ENCODE results near the gene RSRC1.
"Not testable (repeated sequence)": the region's sequence is repeated elsewhere in the genome, so short reads cannot be mapped to it uniquely, and the experiment has no call there.

Gene RSRC1, protein sequence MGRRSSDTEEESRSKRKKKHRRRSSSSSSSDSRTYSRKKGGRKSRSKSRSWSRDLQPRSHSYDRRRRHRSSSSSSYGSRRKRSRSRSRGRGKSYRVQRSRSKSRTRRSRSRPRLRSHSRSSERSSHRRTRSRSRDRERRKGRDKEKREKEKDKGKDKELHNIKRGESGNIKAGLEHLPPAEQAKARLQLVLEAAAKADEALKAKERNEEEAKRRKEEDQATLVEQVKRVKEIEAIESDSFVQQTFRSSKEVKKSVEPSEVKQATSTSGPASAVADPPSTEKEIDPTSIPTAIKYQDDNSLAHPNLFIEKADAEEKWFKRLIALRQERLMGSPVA

DNA sequence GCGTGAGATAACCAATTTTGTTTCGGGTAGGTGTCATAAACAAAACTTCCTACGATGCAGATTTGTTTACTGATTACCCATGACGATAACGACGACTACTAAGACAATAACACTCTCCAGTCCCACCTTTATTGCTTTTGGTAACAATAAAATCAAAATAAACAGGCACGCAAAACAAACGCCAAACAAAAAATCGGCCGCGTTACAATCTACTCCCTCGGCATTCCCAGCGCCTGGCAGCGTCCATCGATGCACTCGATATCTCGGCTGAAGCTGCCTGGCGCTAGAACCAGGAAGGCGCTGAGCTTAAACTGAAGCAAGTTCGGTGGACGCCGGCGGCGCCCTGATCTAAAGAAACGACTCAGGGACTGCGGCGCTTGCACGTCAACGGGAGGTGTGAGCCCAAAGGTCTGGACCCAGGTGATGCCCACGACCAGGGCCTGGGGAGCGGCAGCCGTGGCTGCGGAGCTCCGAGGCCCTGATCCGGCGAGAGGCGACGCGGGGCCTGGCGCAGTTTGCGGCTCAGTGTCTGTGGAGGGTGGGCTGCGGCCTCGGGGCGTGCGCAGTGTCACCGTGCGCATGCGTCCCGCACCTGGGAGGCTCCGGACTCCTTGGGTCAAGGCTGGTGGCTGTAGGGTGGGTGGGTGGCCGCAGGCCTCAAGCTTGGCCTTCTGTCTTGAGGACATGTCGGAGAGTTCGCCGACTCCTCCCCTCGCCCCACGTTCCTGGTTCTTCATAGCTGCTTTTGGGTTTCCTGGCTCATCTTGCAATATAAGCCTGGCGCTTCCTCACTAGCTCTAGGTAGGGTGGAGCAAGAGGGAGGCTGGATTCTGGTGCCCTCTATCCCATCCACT is at the start of gene RSRC1:
Gene RSRC1, plus strand, starts transcription at position 286 of the 854 bp plus-strand sequence. CDS start 12,016 bp downstream, outside the sequence.
- H3K36me3 ChIP-seq (ENCODE audit: insufficient read depth, low read length): no peaks in the 10 kb centered on the region
- H3K4me1 ChIP-seq (ENCODE audit: control insufficient read depth, insufficient read depth, low read length, unreplicated experiment): peaks cover 11% of the 10 kb centered on the region
- H3K27ac ChIP-seq (ENCODE audit: low read depth, low read length): peak within 1 kb of the TSS; percentile 63
- H3K27me3 ChIP-seq (ENCODE audit: insufficient read depth, low read length): no peaks in the 10 kb centered on the region
- peak within 1 kb of the TSS; percentile 99 for H2AFZ ChIP-seq (ENCODE audit: low read length, unreplicated experiment)
- H3K4me3 ChIP-seq (ENCODE audit: low read depth, low read length): peak within 1 kb of the TSS; percentile 99
- H3K79me2 ChIP-seq (ENCODE audit: control insufficient read depth, insufficient read depth, low read length, unreplicated experiment): peaks cover 46% of the 10 kb centered on the region

GRCh38 chr3:158065574-158065973 is 44.3 kb upstream of the RSRC1 start:
- not testable (repeated sequence) for H3K27ac ChIP-seq (ENCODE audit: low read depth, low read length); H3K79me2 ChIP-seq (ENCODE audit: control insufficient read depth, insufficient read depth, low read length, unreplicated experiment); H3K27me3 ChIP-seq (ENCODE audit: insufficient read depth, low read length); H3K36me3 ChIP-seq (ENCODE audit: insufficient read depth, low read length); H2AFZ ChIP-seq (ENCODE audit: low read length, unreplicated experiment); H3K4me3 ChIP-seq (ENCODE audit: low read depth, low read length); H3K4me1 ChIP-seq (ENCODE audit: control insufficient read depth, insufficient read depth, low read length, unreplicated experiment)

- H3K27me3 ChIP-seq (ENCODE audit: insufficient read depth, low read length): no peaks in the 10 kb centered on the region
- H2AFZ ChIP-seq (ENCODE audit: low read length, unreplicated experiment): no peak overlapping the region
- no peak overlapping the region for H3K4me3 ChIP-seq (ENCODE audit: low read depth, low read length)
- no peaks in the 10 kb centered on the region for H3K4me1 ChIP-seq (ENCODE audit: control insufficient read depth, insufficient read depth, low read length, unreplicated experiment)
- no peak overlapping the region for H3K27ac ChIP-seq (ENCODE audit: low read depth, low read length)
- H3K79me2 ChIP-seq (ENCODE audit: control insufficient read depth, insufficient read depth, low read length, unreplicated experiment): no peaks in the 10 kb centered on the region
- no peaks in the 10 kb centered on the region for H3K36me3 ChIP-seq (ENCODE audit: insufficient read depth, low read length)
Observed at GRCh38 chr3:158072790-158073189, 37.1 kb upstream of the RSRC1 start.

GRCh38 chr3:158074591-158074990 is 35.3 kb upstream of the RSRC1 start:
- H3K79me2 ChIP-seq (ENCODE audit: control insufficient read depth, insufficient read depth, low read length, unreplicated experiment): no peaks in the 10 kb centered on the region
- H2AFZ ChIP-seq (ENCODE audit: low read length, unreplicated experiment): no peak overlapping the region
- H3K4me1 ChIP-seq (ENCODE audit: control insufficient read depth, insufficient read depth, low read length, unreplicated experiment): no peaks in the 10 kb centered on the region
- H3K27ac ChIP-seq (ENCODE audit: low read depth, low read length): no peak overlapping the region
- no peak overlapping the region for H3K4me3 ChIP-seq (ENCODE audit: low read depth, low read length)
- H3K36me3 ChIP-seq (ENCODE audit: insufficient read depth, low read length): no peaks in the 10 kb centered on the region
- H3K27me3 ChIP-seq (ENCODE audit: insufficient read depth, low read length): no peaks in the 10 kb centered on the region

- Histone ChIP-seq H3K36me3 (ENCODE audit: insufficient read depth, low read length) (no peaks in the 10 kb centered on the region), H2AFZ (ENCODE audit: low read length, unreplicated experiment) (no peak overlapping the region), H3K4me1 (ENCODE audit: control insufficient read depth, insufficient read depth, low read length, unreplicated experiment) (no peaks in the 10 kb centered on the region), H3K27ac (ENCODE audit: low read depth, low read length) (no peak overlapping the region), H3K4me3 (ENCODE audit: low read depth, low read length) (no peak overlapping the region), H3K27me3 (ENCODE audit: insufficient read depth, low read length) (no peaks in the 10 kb centered on the region), H3K79me2 (ENCODE audit: control insufficient read depth, insufficient read depth, low read length, unreplicated experiment) (no peaks in the 10 kb centered on the region)
Observed at GRCh38 chr3:158079599-158079998, 30.3 kb upstream of the RSRC1 start.

DNA sequence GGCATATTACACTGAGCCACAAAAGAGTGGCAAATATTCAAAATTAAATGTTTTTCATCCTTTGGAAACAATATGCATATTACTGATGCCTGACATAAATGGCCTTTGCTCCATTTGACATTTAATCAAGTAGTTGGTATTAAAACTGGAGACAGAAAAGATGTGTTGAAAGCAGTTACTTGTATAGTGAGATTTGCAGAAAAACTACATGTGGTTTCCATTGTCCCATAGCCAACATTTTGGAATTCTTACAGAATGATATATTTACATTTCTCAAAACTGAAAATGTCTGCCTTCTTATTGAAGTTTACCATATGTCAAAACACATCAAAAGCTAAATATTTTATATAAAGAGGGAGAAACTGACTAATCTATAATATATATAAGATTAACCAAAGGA is 25.2 kb upstream of the RSRC1 start:
- Histone ChIP-seq H3K4me1 (ENCODE audit: control insufficient read depth, insufficient read depth, low read length, unreplicated experiment) (no peaks in the 10 kb centered on the region), H2AFZ (ENCODE audit: low read length, unreplicated experiment) (no peak overlapping the region)

GRCh38 chr3:158085358-158085757 is 24.5 kb upstream of the RSRC1 start:
- no peaks in the 10 kb centered on the region for H3K79me2 ChIP-seq (ENCODE audit: control insufficient read depth, insufficient read depth, low read length, unreplicated experiment)
- no peak overlapping the region for H3K27ac ChIP-seq (ENCODE audit: low read depth, low read length)
- no peaks in the 10 kb centered on the region for H3K27me3 ChIP-seq (ENCODE audit: insufficient read depth, low read length)
- no peak overlapping the region for H2AFZ ChIP-seq (ENCODE audit: low read length, unreplicated experiment)
- no peaks in the 10 kb centered on the region for H3K36me3 ChIP-seq (ENCODE audit: insufficient read depth, low read length)
- H3K4me1 ChIP-seq (ENCODE audit: control insufficient read depth, insufficient read depth, low read length, unreplicated experiment): no peaks in the 10 kb centered on the region
- no peak overlapping the region for H3K4me3 ChIP-seq (ENCODE audit: low read depth, low read length)

More for the DNA sequence above, 25.2 kb upstream of the RSRC1 start:
- Histone ChIP-seq H3K79me2 (ENCODE audit: control insufficient read depth, insufficient read depth, low read length, unreplicated experiment) (no peaks in the 10 kb centered on the region), H3K4me3 (ENCODE audit: low read depth, low read length) (no peak overlapping the region), H3K27ac (ENCODE audit: low read depth, low read length) (no peak overlapping the region), H3K36me3 (ENCODE audit: insufficient read depth, low read length) (no peaks in the 10 kb centered on the region), H3K27me3 (ENCODE audit: insufficient read depth, low read length) (no peaks in the 10 kb centered on the region)

GRCh38 chr3:158085931-158086330 is 24.0 kb upstream of the RSRC1 start:
- no peak overlapping the region for H2AFZ ChIP-seq (ENCODE audit: low read length, unreplicated experiment)
- no peak overlapping the region for H3K4me3 ChIP-seq (ENCODE audit: low read depth, low read length)
- H3K36me3 ChIP-seq (ENCODE audit: insufficient read depth, low read length): no peaks in the 10 kb centered on the region
- no peaks in the 10 kb centered on the region for H3K4me1 ChIP-seq (ENCODE audit: control insufficient read depth, insufficient read depth, low read length, unreplicated experiment)
- no peaks in the 10 kb centered on the region for H3K79me2 ChIP-seq (ENCODE audit: control insufficient read depth, insufficient read depth, low read length, unreplicated experiment)
- H3K27me3 ChIP-seq (ENCODE audit: insufficient read depth, low read length): no peaks in the 10 kb centered on the region
- no peak overlapping the region for H3K27ac ChIP-seq (ENCODE audit: low read depth, low read length)

DNA sequence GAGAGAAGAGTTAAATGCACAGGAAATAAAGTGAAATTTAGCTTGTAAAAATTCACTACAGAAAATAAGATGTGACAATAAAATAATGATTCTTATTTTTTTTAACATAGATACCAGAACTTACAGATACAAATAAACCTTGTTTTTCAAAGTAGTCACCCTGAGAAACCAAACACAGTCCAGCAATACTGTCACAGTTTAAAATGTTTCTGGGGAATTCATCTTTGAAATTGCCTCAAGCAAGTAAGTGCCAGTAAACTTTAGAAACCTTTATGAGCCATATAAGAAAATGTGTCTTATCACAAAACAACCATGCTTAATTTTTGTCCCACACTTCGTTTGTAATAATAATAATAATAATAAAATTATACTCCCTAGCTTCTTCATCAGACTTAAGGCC is 23.5 kb upstream of the RSRC1 start:
- no peak overlapping the region for H2AFZ ChIP-seq (ENCODE audit: low read length, unreplicated experiment)
- no peak overlapping the region for H3K4me3 ChIP-seq (ENCODE audit: low read depth, low read length)
- H3K27me3 ChIP-seq (ENCODE audit: insufficient read depth, low read length): no peaks in the 10 kb centered on the region
- no peaks in the 10 kb centered on the region for H3K36me3 ChIP-seq (ENCODE audit: insufficient read depth, low read length)
- H3K4me1 ChIP-seq (ENCODE audit: control insufficient read depth, insufficient read depth, low read length, unreplicated experiment): no peaks in the 10 kb centered on the region
- H3K79me2 ChIP-seq (ENCODE audit: control insufficient read depth, insufficient read depth, low read length, unreplicated experiment): no peaks in the 10 kb centered on the region
- no peak overlapping the region for H3K27ac ChIP-seq (ENCODE audit: low read depth, low read length)

DNA sequence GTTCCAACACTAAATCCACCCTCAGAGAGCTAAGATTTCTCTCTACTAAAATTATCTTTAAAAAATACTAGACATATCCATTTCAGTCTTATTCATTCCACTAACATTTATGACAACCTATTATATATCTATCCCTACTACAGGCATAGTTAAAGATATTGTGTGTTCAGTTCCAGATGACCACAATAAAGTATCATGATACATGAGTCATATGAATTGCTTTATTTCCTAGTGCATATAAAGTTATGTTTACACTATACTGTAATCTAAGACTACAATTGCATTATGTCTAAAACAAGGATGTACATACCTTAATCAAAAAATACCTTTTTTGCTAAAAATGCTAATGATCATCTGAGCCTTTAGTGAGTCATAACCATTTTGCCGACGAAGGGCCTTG is 23.1 kb upstream of the RSRC1 start:
- H3K27ac ChIP-seq (ENCODE audit: low read depth, low read length): no peak overlapping the region
- H3K4me3 ChIP-seq (ENCODE audit: low read depth, low read length): no peak overlapping the region
- no peaks in the 10 kb centered on the region for H3K4me1 ChIP-seq (ENCODE audit: control insufficient read depth, insufficient read depth, low read length, unreplicated experiment)
- no peaks in the 10 kb centered on the region for H3K36me3 ChIP-seq (ENCODE audit: insufficient read depth, low read length)
- no peak overlapping the region for H2AFZ ChIP-seq (ENCODE audit: low read length, unreplicated experiment)
- no peaks in the 10 kb centered on the region for H3K79me2 ChIP-seq (ENCODE audit: control insufficient read depth, insufficient read depth, low read length, unreplicated experiment)
- no peaks in the 10 kb centered on the region for H3K27me3 ChIP-seq (ENCODE audit: insufficient read depth, low read length)

DNA sequence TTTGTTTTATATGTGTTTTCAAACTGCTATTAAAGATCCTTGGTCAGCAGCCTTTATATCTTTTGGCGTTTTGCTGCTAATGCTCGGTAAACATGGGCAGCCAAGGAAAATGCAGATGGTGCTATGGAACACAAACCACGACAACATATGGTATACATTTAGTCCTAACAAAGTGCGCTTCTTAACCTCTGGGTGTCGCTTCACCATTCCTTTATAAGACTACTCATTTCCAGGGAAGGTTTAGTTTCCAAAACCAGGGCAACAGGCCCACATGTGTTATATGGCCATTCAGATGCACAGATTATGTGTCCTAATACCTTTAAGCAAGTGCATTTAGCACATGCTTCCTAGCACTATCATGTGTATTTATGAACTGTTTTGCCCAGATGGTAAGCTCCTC is 18.4 kb upstream of the RSRC1 start:
- Histone ChIP-seq H3K4me3 (ENCODE audit: low read depth, low read length) (no peak overlapping the region), H3K4me1 (ENCODE audit: control insufficient read depth, insufficient read depth, low read length, unreplicated experiment) (no peaks in the 10 kb centered on the region), H3K27ac (ENCODE audit: low read depth, low read length) (no peak overlapping the region), H3K36me3 (ENCODE audit: insufficient read depth, low read length) (peaks cover 11% of the 10 kb centered on the region), H3K79me2 (ENCODE audit: control insufficient read depth, insufficient read depth, low read length, unreplicated experiment) (no peaks in the 10 kb centered on the region), H2AFZ (ENCODE audit: low read length, unreplicated experiment) (no peak overlapping the region), H3K27me3 (ENCODE audit: insufficient read depth, low read length) (no peaks in the 10 kb centered on the region)
